ENCODE results near the gene RASSF3.
"Not testable (repeated sequence)": the region's sequence is repeated elsewhere in the genome, so short reads cannot be mapped to it uniquely, and the experiment has no call there.

RASSF3 gene

GRCh38 chr12:64672925-64673409 is 62.7 kb downstream of the RASSF3 start:
- DNase-seq, result peak in 1 of 2 donors; percentile 31

GRCh38 chr12:64673490-64674169 is 63.3 kb downstream of the RASSF3 start:
- DNase-seq, result no peak

GRCh38 chr12:64674367-64674922 is 64.2 kb downstream of the RASSF3 start:
- DNase-seq, result peak; percentile 38 to 39

- no peak for DNase-seq
Observed at GRCh38 chr12:64675795-64676194, 65.5 kb downstream of the RASSF3 start.

- DNase-seq, result no peak
Observed at GRCh38 chr12:64678248-64678647, 68.0 kb downstream of the RASSF3 start.

GRCh38 chr12:64678835-64679234 is 68.5 kb downstream of the RASSF3 start:
- DNase-seq, result no peak

- peak; percentile 52 to 60 for DNase-seq
Observed at GRCh38 chr12:64679487-64680001, 69.2 kb downstream of the RASSF3 start.

- DNase-seq, result no peak
Observed at GRCh38 chr12:64680235-64680634, 69.9 kb downstream of the RASSF3 start.

- no peak for DNase-seq
Observed at GRCh38 chr12:64681200-64682052, 71.1 kb downstream of the RASSF3 start.

GRCh38 chr12:64682572-64683277 is 72.4 kb downstream of the RASSF3 start:
- DNase-seq, result no peak

- no peak for DNase-seq
Observed at GRCh38 chr12:64683816-64684543, 73.7 kb downstream of the RASSF3 start.

GRCh38 chr12:64685050-64685449 is 74.8 kb downstream of the RASSF3 start:
- no peak for DNase-seq

GRCh38 chr12:64685605-64686004 is 75.3 kb downstream of the RASSF3 start:
- DNase-seq, result no peak

GRCh38 chr12:64687816-64688215 is 77.5 kb downstream of the RASSF3 start:
- DNase-seq, result no peak

GRCh38 chr12:64688219-64688618 is 77.9 kb downstream of the RASSF3 start:
- no peak for DNase-seq

GRCh38 chr12:64688715-64689114 is 78.4 kb downstream of the RASSF3 start:
- no peak for DNase-seq

- not testable (repeated sequence) for DNase-seq
Observed at GRCh38 chr12:64690236-64690635, 79.9 kb downstream of the RASSF3 start.

- no peak for DNase-seq
Observed at GRCh38 chr12:64691227-64691794, 81.0 kb downstream of the RASSF3 start.

GRCh38 chr12:64691795-64692583 is 81.7 kb downstream of the RASSF3 start:
- no peak for DNase-seq

- DNase-seq, result no peak
Observed at GRCh38 chr12:64694130-64695040, 84.1 kb downstream of the RASSF3 start.

All from activated CD4-positive, alpha-beta T cell treated with anti-CD3 and anti-CD28 coated beads for 4 hours (primary cell).